ENCODE data around the gene MAGI1.
"Not testable (repeated sequence)": the region's sequence is repeated elsewhere in the genome, so short reads cannot be mapped to it uniquely, and the experiment has no call there.

The MAGI1 gene

DNA sequence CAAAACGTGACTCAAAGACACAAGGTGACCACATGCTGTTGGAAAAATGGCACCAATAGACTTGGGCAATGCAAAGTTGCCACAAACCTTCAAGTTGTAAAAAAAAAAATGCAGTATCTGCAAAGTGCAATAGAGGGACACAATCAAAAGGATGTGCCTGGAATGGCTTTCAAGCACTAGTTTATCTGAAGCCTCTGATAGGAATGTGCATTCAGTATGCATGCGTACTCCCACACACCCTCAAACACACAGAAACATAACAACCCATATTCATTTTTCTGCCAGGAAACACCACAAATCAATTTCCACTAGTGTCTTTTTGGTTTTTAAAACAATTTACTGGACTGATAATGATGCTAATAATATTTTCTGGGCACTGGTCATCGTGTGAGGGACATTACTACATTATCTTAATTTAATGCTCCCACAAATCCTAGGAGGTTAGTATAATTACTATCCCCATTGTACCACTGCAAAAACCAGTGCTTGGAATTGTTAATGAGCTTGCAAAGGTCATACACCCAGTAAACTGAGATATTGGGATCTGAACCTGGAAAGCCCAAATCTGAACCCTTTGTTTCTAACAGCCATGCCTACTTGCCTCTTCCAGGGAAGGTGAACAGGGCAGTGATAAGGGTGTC is 298.7 kb downstream of the MAGI1 start:
- DNase-seq = no peak

GRCh38 chr3:65734792-65735191 is 303.9 kb downstream of the MAGI1 start:
- DNase-seq = no peak

DNA sequence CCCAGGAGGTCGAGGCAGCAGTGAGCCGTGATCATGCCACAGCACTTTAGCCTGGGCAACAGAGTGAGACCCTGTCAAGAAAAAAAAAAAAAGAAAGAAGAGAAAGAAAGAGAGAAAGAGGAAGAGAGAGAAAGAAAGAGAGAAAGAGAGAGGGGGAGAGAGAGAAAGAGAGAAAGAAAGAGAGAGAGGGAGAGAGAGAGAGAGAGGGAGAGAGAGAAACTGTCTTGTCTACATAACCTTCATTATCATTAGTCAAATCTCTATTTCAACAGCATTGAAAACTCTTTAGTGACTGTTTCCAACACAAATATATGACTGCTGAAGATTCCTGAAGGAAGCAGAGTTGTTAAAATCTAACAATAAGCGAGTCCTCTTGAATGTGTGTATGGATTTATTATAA is 304.3 kb downstream of the MAGI1 start:
- no peak for DNase-seq

DNA sequence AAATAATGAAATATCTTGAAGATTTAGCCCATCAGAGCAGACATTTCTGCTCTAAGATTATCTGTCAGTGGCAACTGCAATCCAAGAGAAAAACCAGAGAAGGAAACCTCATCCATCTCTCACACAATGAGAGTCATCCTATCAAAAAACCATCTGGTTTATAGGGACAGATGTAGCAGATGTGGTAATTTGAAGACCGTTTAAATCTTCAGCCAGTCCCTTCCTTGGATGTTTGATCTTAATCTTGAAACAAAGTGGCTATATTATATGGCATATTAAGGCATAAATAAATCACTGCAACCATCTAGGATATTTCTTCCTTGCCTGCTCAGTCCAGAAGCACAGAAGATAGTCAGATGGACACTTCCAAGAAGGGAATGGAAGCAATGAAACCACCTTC is 305.3 kb downstream of the MAGI1 start:
- no peak for DNase-seq

DNA sequence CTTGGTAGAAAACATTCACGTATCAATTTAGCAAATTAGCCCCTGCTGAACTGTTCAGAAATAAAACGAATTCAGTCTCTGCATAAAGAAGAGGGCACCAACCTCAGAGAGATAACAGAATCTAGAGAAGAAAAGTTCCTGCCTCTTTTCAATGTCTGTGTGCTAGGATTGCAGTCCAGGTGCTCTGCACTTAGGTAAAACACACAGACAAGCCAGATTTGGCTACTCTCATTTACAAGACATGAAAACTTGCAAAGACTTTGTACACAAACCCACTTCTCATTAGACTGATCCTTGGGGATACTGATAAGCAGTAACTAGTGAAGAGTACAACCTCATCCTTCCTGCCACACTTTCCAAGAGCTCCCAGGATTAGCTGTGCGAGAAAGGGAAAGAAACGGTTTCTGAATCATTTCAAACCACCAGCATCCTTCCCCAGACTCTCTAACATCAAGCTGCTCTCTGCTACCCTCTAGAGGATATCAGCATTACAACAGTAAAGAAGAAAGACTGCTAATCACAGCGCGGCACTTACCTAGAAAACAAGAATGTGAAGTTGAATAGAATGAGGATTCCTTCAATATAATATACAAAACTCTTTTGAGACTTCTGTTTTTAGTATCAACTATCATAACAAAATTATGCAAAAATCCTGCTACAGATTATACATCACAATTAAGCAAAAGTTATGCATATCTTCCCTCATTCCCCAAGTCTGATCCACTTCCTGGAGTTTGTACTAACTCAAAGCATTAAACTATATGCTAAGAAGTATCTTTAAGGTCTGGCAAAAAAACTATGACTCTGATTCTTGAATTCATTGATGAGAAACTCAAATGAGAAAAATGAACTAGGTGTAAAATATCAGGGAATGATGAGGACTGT is 306.4 kb downstream of the MAGI1 start:
- DNase-seq = no peak

- no peak for DNase-seq
Observed at GRCh38 chr3:65730449-65730848, 308.3 kb downstream of the MAGI1 start.

DNA sequence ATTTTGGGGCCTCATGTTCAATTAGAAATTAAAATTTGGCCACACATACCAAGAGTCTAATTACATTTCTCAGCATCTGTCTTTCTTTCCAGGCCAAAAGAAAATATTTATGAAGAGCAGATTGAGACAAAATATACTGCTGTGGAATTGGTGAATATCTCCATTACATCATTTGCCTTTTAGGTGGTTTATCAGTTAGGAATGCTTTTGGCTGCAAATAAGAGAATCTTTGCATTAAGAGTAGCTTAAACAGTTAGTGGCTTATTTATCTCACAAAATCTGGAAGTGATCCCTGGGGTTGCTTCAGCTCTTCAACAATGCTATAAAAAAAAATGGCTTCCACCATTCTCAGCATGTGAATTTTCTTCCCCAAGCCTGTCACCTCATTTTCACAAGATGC is 308.7 kb downstream of the MAGI1 start:
- DNase-seq = no peak

GRCh38 chr3:65729555-65729954 is 309.2 kb downstream of the MAGI1 start:
- no peak for DNase-seq

DNA sequence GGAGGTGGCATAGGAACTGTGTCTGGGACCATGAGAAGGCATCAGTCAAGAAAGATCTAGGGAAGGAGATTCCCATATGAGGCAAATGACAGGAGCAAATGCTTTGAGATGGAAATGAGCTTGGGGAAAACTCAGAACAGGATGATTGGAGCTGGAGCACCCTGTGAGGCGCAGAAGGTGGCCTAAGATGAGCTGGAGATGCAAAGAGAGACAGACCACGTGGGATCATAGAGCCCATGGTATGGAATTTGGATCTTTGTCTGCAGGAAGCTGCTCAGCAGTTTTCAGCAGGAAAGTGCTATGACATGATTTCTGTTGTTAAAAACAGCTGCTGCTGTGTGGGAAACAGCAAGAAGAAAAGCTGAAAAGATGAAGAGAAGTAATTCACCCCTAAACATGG is 310.6 kb downstream of the MAGI1 start:
- no peak for DNase-seq

GRCh38 chr3:65723985-65724384 is 314.7 kb downstream of the MAGI1 start:
- DNase-seq = no peak

GRCh38 chr3:65723011-65723410 is 315.7 kb downstream of the MAGI1 start:
- no peak for DNase-seq

DNA sequence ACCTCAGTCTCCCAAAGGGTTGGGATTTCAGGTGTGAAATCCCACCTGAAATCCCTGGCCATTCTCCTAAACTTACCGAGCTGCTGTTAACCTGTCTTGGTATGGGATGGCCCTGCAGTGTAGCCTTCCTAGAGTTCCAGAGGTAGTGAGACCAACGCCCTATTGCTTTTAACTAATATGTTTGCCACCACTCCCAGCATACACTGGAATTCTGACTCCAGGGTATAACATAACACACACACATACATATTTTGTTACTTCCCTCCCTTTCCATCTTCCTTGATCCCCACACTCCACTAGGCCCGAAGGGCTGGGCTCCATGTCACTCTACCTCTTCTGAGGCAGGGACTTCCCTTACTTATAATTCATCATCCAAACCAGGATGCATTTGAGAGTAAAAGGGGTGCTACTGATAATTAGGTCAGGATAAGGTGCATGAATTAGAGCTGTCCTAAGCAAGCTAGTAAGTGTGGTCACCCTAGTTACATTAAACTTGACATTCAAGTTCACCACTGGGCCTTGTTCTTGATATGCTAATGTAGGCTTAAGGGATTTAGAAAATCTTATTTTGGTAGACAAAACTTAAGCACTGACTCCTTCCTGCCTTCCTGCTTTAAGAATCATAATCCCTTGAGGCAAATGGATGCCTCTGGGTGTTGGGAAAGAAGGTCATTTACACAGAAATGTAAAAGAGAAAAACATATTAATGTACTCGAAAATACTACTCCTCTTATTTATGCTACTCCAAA is 317.6 kb downstream of the MAGI1 start:
- no peak for DNase-seq

- DNase-seq = not testable (repeated sequence)
Observed at GRCh38 chr3:65719639-65720038, 319.1 kb downstream of the MAGI1 start.

- no peak for DNase-seq
Observed at GRCh38 chr3:65717676-65718346, 320.9 kb downstream of the MAGI1 start.

DNA sequence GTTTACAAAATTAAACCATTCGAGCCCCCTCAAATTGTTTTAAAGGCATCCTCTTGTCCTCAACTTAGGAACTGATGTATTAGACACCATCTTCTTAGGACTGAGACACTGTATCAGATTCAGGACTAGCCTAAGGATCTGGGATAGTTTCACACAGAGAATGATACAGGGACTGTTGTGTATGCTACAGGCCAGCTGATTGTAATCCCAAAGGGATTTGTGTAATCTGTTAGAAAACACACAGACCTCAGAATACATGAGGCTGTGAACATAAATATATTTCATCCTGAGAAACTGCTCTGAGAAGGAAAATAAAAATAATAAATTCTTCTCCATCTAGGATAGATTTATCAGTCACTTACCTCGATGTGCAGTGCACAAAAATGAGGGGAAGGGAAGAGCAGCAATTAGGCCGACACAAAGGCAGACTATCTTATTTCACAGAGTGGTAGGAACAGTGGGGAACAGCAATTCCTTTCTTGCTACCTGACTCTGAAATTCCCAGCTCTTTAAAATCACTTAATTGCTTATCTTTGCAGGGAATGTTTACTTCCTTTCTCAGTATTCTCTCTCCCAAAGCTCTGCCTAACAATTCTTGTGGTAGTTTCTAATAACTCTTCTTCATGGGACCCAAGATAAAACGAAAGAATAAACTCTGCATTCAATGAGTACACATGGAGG is 322.5 kb downstream of the MAGI1 start:
- no peak for DNase-seq

DNA sequence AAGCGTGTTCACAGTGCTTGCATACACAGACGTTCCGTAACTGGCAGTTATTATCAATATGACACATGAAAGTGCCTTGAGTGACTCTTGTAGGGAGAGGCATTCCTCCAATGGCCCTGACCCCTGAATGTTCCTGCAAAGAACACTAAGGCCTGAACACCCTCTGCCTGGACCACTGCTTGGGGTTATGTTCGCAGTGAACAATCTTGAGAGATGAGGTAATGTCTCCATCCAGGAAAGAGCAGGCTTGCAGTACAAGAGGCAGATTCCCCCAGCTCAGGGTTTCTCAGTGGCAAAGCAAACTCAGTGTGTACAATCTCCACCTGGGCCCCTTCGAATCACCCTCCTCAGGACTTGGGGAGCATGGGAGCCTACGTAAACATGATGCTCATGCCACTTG is 324.6 kb downstream of the MAGI1 start:
- no peak for DNase-seq

DNA sequence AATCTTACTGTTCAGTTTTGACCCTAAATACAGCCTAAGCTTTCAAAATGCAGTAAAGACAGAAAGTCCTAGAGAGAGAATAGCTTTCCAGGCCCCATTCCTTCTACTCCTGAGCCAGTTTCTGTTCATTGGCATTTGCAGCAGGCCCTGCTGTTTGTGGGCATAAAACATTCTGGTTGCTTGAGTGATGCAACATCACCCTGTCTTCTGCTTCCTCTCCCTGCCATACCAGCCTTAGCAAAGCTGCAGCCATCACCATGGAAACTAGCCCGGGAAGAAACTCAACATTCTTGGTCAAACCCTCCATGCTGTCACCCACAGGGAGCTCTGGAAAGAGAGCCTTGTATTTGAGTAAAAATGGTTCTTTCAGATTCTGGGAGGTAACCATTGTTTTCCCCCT is 325.7 kb downstream of the MAGI1 start:
- no peak for DNase-seq

GRCh38 chr3:65712140-65712539 is 326.6 kb downstream of the MAGI1 start:
- no peak for DNase-seq

DNA sequence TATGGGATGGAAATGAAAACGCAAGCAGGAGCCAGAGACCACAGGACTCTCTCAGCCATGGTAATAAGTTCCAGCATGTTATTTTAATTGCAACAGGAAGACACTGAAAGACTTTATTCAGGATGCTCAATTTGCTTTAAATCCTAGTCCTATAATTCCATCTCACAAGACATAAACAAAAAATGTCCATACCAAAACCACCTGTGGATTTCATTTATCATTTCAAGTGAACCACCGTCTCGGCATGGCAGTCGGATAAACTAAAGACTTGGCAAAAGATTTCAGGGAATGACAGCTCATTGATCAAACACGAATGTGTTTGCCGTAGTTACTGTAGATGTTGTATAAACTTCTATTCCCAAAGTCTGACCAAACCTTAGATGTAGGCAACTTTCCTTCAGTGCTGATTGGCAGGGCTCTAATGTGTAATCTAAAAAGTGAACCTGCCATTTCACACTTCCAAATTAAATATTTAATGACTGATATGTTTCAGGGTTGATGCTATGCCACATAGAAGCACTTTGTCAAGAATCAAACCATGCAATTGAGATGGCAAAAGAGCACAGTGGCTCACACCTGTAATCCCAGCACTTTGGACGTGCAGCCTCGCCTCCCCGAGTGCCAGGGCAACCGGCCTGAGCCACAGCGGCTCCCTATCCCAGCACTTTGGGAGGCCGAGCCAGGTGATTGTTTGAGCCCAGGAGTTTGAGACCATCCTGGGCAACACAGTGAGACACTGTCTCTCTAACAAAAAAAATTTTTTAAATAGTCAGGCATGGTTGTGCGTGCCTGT is 331.7 kb downstream of the MAGI1 start:
- DNase-seq = no peak

- no peak for DNase-seq
Observed at GRCh38 chr3:65706301-65706700, 332.4 kb downstream of the MAGI1 start.

GRCh38 chr3:65703820-65704219 is 334.9 kb downstream of the MAGI1 start:
- no peak for DNase-seq

GRCh38 chr3:65703026-65703425 is 335.7 kb downstream of the MAGI1 start:
- no peak for DNase-seq

All from DMS79 (cell line).